ENCODE results near the gene TTLL5.

The TTLL5 gene
- total RNA-seq, result 32.4 to 34.3 reads per million in 2 donors

- peak; percentile 92 to 100 (median 96) for DNase-seq
Observed at GRCh38 chr14:75660630-75661498, at the start of gene TTLL5, which contains the start of gene ERG28. Gene TTLL5, plus strand, starts transcription at chr14:75661246. Its CDS starts 1,904 bp downstream, at chr14:75663150. Gene ERG28, minus strand, starts transcription at chr14:75660876. Its CDS starts 3,374 bp downstream, at chr14:75657502.

- DNase-seq, result no peak
Observed at GRCh38 chr14:75612157-75612556, 48.9 kb upstream of the TTLL5 start.

- DNase-seq, result no peak
Observed at GRCh38 chr14:75614179-75614578, 46.9 kb upstream of the TTLL5 start.

GRCh38 chr14:75615200-75615599 is 45.8 kb upstream of the TTLL5 start:
- DNase-seq, result no peak

GRCh38 chr14:75619548-75619947 is 41.5 kb upstream of the TTLL5 start:
- no peak for DNase-seq

- DNase-seq, result no peak
Observed at GRCh38 chr14:75625034-75625433, 36.0 kb upstream of the TTLL5 start.

DNA sequence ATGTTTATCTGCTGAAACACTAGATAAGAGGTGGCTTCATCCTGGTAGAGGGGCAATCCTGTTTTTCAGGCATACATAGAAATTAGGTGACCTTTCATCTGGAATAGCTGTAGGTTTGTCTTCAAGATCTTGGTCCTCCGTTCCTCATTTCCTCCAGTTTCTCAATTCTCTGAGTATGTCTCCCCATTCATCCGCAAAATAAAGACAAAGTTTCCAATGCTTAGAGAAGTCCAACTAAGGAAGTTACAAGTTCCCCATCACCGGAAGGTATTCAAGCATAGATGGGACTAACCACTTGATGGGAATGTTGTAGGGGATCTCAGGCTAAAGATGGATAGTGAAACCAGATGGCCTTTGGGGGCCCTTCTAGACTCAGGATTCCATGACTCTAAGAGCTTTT is 34.6 kb upstream of the TTLL5 start:
- no peak for DNase-seq

GRCh38 chr14:75626863-75627262 is 34.2 kb upstream of the TTLL5 start:
- DNase-seq, result no peak

GRCh38 chr14:75627406-75627805 is 33.6 kb upstream of the TTLL5 start:
- DNase-seq, result no peak

DNA sequence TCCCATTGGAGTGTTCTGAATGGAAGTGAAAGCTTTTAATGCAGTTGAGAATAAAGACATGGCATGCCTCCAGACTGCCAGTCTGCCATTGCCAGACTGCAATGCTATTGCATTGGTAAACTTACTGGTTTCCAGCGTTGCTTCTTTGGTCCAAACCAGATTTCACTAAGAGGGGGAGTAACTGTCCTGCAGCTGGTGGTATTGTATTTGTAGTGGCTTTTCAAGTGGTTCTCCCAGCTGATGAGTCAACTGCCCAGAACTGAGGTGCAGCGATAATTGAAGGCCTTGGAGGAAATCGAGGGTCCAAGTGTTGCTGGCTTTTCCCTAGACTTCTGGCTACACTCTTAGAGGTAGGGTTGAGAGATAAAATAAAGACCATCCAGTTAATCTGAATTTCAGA is 32.2 kb upstream of the TTLL5 start:
- no peak for DNase-seq

GRCh38 chr14:75630695-75631452 is 30.2 kb upstream of the TTLL5 start:
- no peak for DNase-seq

- no peak for DNase-seq
Observed at GRCh38 chr14:75631453-75631831, 29.6 kb upstream of the TTLL5 start.

DNA sequence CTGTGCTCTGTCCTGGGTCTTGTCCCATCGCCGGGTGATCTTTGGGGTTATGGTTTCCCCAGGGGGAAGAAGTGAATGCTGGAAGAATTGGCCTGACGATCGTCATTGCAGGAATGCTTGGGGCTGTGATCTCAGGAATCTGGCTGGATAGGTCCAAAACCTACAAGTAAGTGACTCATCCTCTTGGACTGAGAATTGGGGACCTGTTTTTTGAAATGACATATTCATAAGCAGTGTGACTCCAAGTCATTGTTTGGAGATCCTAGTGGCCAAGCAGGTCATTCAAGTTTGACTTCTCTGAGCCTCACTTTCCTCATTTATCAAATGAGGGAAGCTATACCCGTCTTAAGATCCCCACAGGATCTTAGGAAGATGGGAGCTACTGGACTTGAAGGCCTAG is 26.2 kb upstream of the TTLL5 start:
- no peak for DNase-seq

GRCh38 chr14:75636100-75636692 is 24.9 kb upstream of the TTLL5 start:
- DNase-seq, result no peak

DNA sequence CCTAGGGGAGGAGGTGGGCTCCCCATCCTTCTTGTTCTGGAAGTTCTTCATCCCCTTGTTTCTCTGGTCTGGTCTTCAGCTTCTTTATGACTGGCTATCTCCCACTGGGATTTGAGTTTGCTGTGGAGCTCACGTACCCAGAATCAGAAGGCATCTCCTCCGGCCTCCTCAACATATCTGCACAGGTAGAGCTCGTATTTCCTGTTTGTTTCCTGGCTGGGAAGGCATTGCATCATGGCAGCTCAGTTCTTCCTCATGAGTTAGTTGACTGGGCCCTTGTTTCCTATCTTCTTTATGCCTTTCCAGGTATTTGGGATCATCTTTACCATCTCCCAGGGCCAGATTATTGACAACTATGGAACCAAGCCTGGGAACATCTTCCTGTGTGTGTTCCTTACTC is 20.2 kb upstream of the TTLL5 start:
- DNase-seq, result no peak

DNA sequence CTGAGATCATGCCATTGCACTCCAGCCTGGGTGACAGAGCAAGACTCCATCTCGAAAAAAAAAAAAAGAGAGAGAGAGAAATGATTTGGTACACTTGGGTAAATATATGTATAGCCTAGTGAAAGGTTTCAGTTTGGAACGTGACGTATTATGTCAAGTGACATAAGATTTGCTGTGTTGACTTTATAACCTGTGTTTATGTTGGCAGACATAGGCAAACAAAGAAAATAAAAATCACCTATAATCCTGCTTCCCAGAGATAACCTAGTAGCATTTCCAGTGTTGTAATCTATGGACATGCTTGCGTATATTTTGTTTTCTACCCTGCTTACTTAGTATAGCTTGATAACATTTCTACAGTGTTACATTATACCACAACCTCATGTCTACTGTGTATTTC is 17.1 kb upstream of the TTLL5 start:
- no peak for DNase-seq

DNA sequence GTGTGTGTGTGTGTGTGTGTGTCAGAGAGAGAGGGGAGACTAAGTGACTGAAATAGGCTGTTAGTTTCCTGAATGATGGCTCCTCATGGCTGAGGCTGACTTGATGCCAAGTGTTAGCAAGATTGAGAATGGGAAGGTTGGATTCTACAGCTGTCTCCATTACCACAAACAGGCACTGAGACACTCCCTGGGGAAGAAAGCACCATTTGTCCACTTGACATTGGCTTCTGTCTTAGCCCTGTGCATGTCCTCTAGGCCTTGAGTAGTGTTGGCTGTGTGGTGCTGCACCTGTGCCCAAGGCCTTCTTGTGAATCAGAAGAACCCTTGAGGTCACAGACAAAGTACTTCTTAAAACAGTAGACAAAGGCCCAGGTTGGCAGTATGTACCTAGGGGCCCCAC is 16.0 kb upstream of the TTLL5 start:
- DNase-seq, result no peak

DNA sequence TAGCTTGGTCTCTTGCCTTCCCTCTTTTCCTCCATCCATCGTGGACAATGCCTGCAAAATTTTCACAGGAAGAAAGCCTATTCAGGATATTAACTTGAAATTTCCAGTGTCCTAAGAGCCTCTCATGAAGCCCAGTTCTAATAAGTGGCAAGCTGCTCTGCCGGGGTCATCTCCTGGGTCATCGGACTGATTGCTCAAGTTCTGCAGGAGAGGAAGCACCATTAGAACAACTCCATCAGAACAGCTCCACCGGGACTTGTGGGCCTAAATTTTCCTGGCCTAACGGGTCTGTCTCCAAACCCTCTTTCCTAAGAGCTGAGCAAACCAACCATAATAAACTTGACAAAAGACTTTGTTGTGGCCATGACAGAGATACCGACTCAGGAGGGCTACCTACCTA is 14.3 kb upstream of the TTLL5 start:
- DNase-seq, result no peak

DNA sequence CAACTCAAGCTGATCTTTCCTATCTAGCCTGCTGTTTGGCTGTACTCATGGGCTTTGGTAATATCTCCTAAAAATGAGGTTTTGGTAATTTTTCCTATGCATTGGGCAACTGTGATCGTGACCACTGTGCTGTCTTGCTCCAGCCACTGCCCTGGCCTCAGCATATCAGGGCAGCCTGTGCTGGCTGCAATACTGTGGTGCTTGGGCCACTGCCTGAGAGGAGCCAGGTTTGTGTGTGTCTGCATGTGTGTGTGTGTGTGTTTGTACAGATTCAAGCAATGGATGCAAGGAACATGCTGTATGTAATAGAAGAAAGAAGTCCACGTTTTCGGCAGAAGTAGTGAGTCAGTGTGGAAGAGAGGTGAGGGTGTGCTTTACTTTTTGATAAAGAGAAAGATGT is 13.4 kb upstream of the TTLL5 start:
- DNase-seq, result no peak

- DNase-seq, result no peak
Observed at GRCh38 chr14:75648066-75648838, 12.8 kb upstream of the TTLL5 start.

GRCh38 chr14:75649337-75649736 is 11.7 kb upstream of the TTLL5 start:
- DNase-seq, result no peak

DNA sequence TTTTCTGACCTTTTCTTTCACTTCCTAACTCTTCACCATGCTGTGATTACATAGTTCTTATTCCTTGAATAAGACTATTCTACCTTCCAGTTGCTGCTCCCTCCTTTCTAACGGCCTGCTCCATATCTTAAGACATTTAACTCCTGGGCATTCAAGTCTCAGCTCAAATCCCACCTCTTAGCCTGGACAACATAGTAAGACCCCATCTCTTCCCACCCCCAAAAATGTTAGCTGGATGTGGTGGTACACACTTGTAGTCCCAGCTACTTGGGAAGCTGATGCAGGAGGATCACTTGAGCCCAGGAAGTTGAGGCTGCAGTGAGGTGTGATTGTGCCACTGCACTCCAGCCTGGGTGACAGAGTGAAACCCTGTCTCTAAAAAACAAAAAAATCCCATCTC is 11.3 kb upstream of the TTLL5 start:
- DNase-seq, result no peak

All from T-helper 2 cell (primary cell).